ENCODE measurements around the gene SLC22A1. TPM values are rescaled to one million over a fixed set of nuclear protein-coding genes. Genes with fewer than 3 reads are reported as not detected.

The SLC22A1 gene
- total and polyA plus RNA-seq, 2 experiments from 2014 or later, result 6.7 to 12.9 TPM

DNA sequence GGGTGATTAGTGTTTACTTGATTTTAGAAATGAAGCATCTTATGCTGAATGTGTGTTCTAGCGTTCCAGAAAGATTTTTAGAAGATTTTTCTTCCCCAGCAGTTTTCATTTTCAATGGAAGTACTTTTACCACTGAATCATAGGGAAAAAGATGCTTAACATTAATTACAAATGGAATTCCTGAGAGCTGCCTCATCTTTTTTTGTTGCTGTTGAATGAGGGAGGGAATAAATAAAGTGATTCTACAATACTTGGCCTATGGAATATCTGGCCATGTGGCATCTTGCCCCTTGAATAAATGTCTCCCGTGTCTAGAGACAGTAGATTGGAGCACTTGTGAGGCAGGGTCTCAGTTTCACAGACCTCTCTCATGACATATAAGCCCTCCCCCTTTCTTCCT is 44.1 kb upstream of the SLC22A1 start:
- Histone ChIP-seq H3K4me3 (no peak overlapping the region), H3K27ac (no peak overlapping the region), H4K20me1 (ENCODE audit: insufficient read depth, poor library complexity, severe bottlenecking) (no peaks in the 10 kb centered on the region), H2AFZ (no peak overlapping the region), H3K36me3 (replicated peaks; ENCODE audit: insufficient read depth, low read depth) (no peaks in the 10 kb centered on the region), H3K79me2 (no peaks in the 10 kb centered on the region), H3K4me2 (no peak overlapping the region), H3K9me3 (ENCODE audit: low read depth) (no peaks in the 10 kb centered on the region), H3K27me3 (no peaks in the 10 kb centered on the region), H3K9me2 (replicated peaks; ENCODE audit: insufficient read depth) (no peaks in the 10 kb centered on the region), H3K4me1 (ENCODE audit: insufficient read depth) (no peaks in the 10 kb centered on the region)
- 97% methylated on average over 2 of the region's 2 CpGs for WGBS (ENCODE audit: low lambda C conversion rate, missing lambda C conversion rate)
- TF ChIP-seq, protein P1, sequence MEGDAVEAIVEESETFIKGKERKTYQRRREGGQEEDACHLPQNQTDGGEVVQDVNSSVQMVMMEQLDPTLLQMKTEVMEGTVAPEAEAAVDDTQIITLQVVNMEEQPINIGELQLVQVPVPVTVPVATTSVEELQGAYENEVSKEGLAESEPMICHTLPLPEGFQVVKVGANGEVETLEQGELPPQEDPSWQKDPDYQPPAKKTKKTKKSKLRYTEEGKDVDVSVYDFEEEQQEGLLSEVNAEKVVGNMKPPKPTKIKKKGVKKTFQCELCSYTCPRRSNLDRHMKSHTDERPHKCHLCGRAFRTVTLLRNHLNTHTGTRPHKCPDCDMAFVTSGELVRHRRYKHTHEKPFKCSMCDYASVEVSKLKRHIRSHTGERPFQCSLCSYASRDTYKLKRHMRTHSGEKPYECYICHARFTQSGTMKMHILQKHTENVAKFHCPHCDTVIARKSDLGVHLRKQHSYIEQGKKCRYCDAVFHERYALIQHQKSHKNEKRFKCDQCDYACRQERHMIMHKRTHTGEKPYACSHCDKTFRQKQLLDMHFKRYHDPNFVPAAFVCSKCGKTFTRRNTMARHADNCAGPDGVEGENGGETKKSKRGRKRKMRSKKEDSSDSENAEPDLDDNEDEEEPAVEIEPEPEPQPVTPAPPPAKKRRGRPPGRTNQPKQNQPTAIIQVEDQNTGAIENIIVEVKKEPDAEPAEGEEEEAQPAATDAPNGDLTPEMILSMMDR (IDR thresholded peaks at IDR 0.05; ENCODE audit: poor library complexity), result no peak
- no peak for TF ChIP-seq EZH2 (IDR thresholded peaks at IDR 0.05; ENCODE audit: borderline replicate concordance)
- TF ChIP-seq EZH2phosphoT487 (IDR thresholded peaks at IDR 0.05; ENCODE audit: low read depth, severe bottlenecking, unreplicated experiment), result no peak
- DNase-seq (ENCODE audit: low spot score), result no peak

DNA sequence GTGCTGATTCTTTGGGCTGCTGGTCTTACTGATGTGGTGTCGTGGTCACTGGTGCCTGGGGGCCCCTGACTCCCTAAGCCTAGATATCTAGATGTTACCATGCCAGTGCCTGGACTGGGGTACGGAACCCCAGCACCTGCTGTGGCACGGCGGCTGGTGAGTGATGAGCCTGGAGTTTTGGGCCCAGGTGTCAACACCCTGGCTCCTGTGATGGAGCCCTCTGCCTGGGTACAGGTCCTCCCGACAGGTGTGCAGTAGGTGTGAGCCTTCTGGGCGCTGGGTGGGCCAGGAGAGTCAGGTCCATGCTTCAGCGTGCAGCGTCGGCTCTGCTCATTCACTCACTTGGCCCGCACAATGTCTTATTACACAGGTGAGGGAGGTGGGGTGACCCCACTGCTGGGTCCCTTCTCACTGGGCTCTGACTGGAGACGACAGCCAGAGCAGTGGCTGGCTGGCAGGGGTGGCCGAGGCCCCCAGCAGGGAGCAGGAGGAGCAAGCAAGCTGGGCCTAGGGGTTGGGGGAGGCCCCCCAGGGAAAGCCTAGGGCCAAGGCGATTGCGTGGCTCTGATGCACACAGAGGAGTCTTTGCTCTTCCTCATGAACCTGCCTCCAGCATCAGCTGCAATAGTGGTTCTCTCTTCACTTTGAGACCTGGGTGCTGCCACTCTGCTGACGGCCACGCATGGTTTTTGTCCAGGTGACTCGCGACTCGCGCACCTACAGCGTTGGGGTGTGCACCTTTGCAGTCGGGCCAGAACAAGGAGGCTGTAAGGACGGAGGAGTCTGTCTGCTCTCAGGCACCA is 42.5 kb upstream of the SLC22A1 start:
- H4K20me1 ChIP-seq (ENCODE audit: insufficient read depth, poor library complexity, severe bottlenecking), result no peaks in the 10 kb centered on the region
- H3K27ac ChIP-seq, result no peak overlapping the region
- H3K79me2 ChIP-seq, result no peaks in the 10 kb centered on the region
- H3K9me2 ChIP-seq (replicated peaks; ENCODE audit: insufficient read depth), result no peaks in the 10 kb centered on the region
- no peaks in the 10 kb centered on the region for H3K9me3 ChIP-seq (ENCODE audit: low read depth)
- TF ChIP-seq, protein P1 (IDR thresholded peaks at IDR 0.05; ENCODE audit: poor library complexity), result no peak
- TF ChIP-seq EZH2 (IDR thresholded peaks at IDR 0.05; ENCODE audit: borderline replicate concordance), result no peak
- no peak for TF ChIP-seq EZH2phosphoT487 (IDR thresholded peaks at IDR 0.05; ENCODE audit: low read depth, severe bottlenecking, unreplicated experiment)
- no peak overlapping the region for H3K4me3 ChIP-seq
- H3K27me3 ChIP-seq, result no peaks in the 10 kb centered on the region
- H3K4me1 ChIP-seq (ENCODE audit: insufficient read depth), result no peaks in the 10 kb centered on the region
- H2AFZ ChIP-seq, result no peak overlapping the region
- DNase-seq (ENCODE audit: low spot score), result no peak
- WGBS (ENCODE audit: low lambda C conversion rate, missing lambda C conversion rate), result 98% methylated on average over 23 of the region's 23 CpGs
- no peak overlapping the region for H3K4me2 ChIP-seq
- no peaks in the 10 kb centered on the region for H3K36me3 ChIP-seq (replicated peaks; ENCODE audit: insufficient read depth, low read depth)

GRCh38 chr6:160079686-160080043 is 42.0 kb upstream of the SLC22A1 start:
- H3K79me2 ChIP-seq, result no peaks in the 10 kb centered on the region
- H3K36me3 ChIP-seq (replicated peaks; ENCODE audit: insufficient read depth, low read depth), result no peaks in the 10 kb centered on the region
- no peaks in the 10 kb centered on the region for H3K27me3 ChIP-seq
- H3K4me2 ChIP-seq, result no peak overlapping the region
- H4K20me1 ChIP-seq (ENCODE audit: insufficient read depth, poor library complexity, severe bottlenecking), result no peaks in the 10 kb centered on the region
- H2AFZ ChIP-seq, result no peak overlapping the region
- no peak overlapping the region for H3K4me3 ChIP-seq
- 86% methylated on average over 12 of the region's 12 CpGs for WGBS (ENCODE audit: low lambda C conversion rate, missing lambda C conversion rate)
- TF ChIP-seq, protein P1 (IDR thresholded peaks at IDR 0.05; ENCODE audit: poor library complexity), result no peak
- TF ChIP-seq EZH2 (IDR thresholded peaks at IDR 0.05; ENCODE audit: borderline replicate concordance) (no peak), EZH2phosphoT487 (IDR thresholded peaks at IDR 0.05; ENCODE audit: low read depth, severe bottlenecking, unreplicated experiment) (no peak)
- H3K4me1 ChIP-seq (ENCODE audit: insufficient read depth), result no peaks in the 10 kb centered on the region
- no peaks in the 10 kb centered on the region for H3K9me2 ChIP-seq (replicated peaks; ENCODE audit: insufficient read depth)
- no peak for DNase-seq (ENCODE audit: low spot score)
- no peak overlapping the region for H3K27ac ChIP-seq
- H3K9me3 ChIP-seq (ENCODE audit: low read depth), result no peaks in the 10 kb centered on the region
